Right cardiac atrium (tissue), 5 donors: ENCODE data around the gene EXOSC6. TPM values are rescaled to one million over a fixed set of nuclear protein-coding genes. Genes with fewer than 3 reads are reported as not detected.
"Not testable (repeated sequence)": the region's sequence is repeated elsewhere in the genome, so short reads cannot be mapped to it uniquely, and the experiment has no call there.

Experiments used
- ATAC-seq, 2 donors: fragments of 200-7000 bp; cut with Tn5 transposase; one replicate each; pipeline versions ENCODE4 v1.8.0 to v1.9.1; 2020; ENCODE audit warnings: moderate library complexity in 2 of 2, mild to moderate bottlenecking in 1 of 2
- DNase-seq, 3 donors: peaks; one replicate each; pipeline ENCODE4 v3.0.0-alpha.2; 2020
- H3K27ac ChIP-seq: one replicate; pipeline ENCODE4 v1.5.1; 2013; ENCODE audit warnings: mild to moderate bottlenecking, low read length, control low read depth, moderate library complexity
- H3K27me3 ChIP-seq: one replicate; pipeline ENCODE4 v1.6.1; 2013; ENCODE audit not compliant: control insufficient read depth, insufficient read depth
- H3K4me1 ChIP-seq: one replicate; pipeline ENCODE4 v1.6.1; 2013; ENCODE audit warnings: low read length; ENCODE audit not compliant: control insufficient read depth, insufficient read depth
- H3K4me3 ChIP-seq: one replicate; pipeline ENCODE4 v1.5.1; 2013; ENCODE audit warnings: low read length, control low read depth
- H3K9me3 ChIP-seq: one replicate; pipeline ENCODE4 v1.6.1; 2013; ENCODE audit warnings: low read length; ENCODE audit not compliant: control insufficient read depth
- WGBS: extraction: QIAGEN DNeasy Blood & Tissue Kit; methylation state at CpG from one replicate; pipeline ENCODE4 v1.1.7; 2013; 5-methylcytosine and 5-hydroxymethylcytosine counted together
- intact Hi-C, 4 donors: fragments of 100-400 bp; cut with DNase I; formaldehyde crosslinking; loops; one replicate each; pipeline versions ENCODE4 v1.11.0 to v1.14.0; 2022 to 2023
- long read RNA-seq, 4 donors: library from polyadenylated mRNA; unstranded; transcript quantifications; one replicate each; pipeline ENCODE4 v2.0.0, GENCODE V29; 2020 to 2021
- polyA plus RNA-seq: library from polyadenylated mRNA; stranded (reverse); fragments of 200-250 nt; gene quantifications from one replicate; pipeline ENCODE4 v1.2.3, GENCODE V29; 2013
- total RNA-seq, 4 donors: library from RNA; stranded (reverse); fragmentation: NEBNext Ultra II Directional; extraction: Animal tissue kit (Norgen Biotek cat#: 25700); gene quantifications; one replicate each; pipeline ENCODE4 v1.2.1, GENCODE V29; 2021
- donor health status: healthy with polysubstance abuse.
- donor health status: DM: no; HTN: yes; CAD: no.
- donor health status: DM: no; HTN: no; CAD: no.
- donor health status: DM: no; HTN: yes; CAD: no; lungs with severe emphysema.
- donor health status: DM: yes; HTN: yes; CAD: no.

Gene EXOSC6
- 10 to 100 TPM; 14.0 to 18.5 (median 16.1) TPM for total RNA-seq
- polyA plus RNA-seq: 8.7 TPM
- long read RNA-seq, donor 1, full-length matches to known transcripts: 63 of 63 reads
- long read RNA-seq, donor 1, partial matches to known transcripts: 0 of 63 reads
- long read RNA-seq, donor 1, other reads (novel, unspliced or antisense): 0 of 63 reads
- long read RNA-seq, donor 2, full-length matches to known transcripts: 13 of 14 reads
- long read RNA-seq, donor 2, partial matches to known transcripts: 0 of 14 reads
- long read RNA-seq, donor 2, other reads (novel, unspliced or antisense): 1 of 14 reads
- long read RNA-seq, donor 3, full-length matches to known transcripts: 5 of 5 reads
- long read RNA-seq, donor 3, partial matches to known transcripts: 0 of 5 reads
- long read RNA-seq, donor 3, other reads (novel, unspliced or antisense): 0 of 5 reads
- long read RNA-seq, donor 4, full-length matches to known transcripts: 14 of 14 reads
- long read RNA-seq, donor 4, partial matches to known transcripts: 0 of 14 reads
- long read RNA-seq, donor 4, other reads (novel, unspliced or antisense): 0 of 14 reads

DNA sequence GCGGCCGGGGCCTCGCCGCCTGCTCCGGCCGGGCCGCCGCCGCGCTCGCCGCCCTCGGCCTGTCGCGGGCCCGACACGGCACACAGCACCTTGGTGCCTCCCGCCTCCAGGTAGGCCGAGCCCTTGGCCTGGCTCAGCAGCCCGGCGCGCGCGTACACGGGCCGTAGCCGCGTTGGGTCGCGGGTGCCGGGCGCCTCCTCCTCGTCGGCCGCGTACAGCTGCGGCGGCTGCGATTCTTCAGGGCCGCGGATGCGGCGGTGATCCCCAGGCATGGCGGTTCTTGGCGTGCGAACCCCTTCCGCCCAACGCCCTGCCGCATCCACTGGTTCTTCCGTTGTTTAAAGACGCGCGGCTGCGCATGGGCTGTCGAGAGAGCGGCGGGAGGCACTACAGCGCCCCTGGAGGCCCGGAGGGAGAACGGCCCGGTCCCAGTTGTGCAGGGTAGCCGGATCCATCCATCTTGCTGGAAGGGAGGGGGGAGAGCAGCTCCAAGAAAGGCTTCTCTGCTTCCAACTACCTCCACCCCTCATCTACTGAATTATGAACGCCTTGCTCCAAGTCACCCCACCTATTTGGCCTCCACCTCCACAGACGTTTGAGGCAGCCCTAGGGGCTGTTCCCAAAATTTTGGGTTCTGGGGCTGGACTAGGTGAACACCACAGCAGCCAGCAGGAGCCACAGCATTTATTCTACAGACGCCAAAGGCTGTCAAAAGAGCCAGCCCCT, at the start of gene EXOSC6:
EXOSC6 (minus strand) TSS at position 312 of the 726 bp plus-strand sequence; CDS start at position 272, 40 bp downstream.
- intact Hi-C loops: no loop called here
- no peaks in the 10 kb centered on the region for H3K9me3 ChIP-seq
- no peaks in the 10 kb centered on the region for H3K27me3 ChIP-seq
- 2% methylated on average over 65 of the region's 65 CpGs for WGBS
- DNase-seq (peak; percentile 93 to 97 (median 96)), ATAC-seq (peak; percentile 96 to 97)
- peak within 1 kb of the TSS; percentile 89 for H3K27ac ChIP-seq
- H3K4me1 ChIP-seq: no peaks in the 10 kb centered on the region
- peak within 1 kb of the TSS; percentile 84 for H3K4me3 ChIP-seq

DNA sequence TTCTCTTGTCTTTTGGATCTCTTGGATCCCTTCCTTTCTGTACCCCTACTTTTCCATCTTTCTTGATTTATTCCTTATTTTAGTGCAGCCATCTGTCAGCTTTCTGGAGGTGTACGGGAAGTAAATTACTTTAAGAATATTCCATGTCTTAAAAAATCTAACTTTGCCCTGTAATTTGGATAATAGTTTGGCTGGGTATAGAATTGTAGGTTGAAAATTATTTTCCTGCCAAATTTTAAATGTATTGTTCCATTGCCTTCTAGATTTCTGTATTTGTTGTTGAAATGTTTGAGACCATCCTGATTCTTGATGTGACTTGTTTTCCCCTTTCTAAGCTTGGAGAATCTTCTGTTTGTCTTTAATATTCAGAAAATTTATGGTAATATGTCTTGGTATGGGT, 49.4 kb upstream of the EXOSC6 start:
- H3K9me3 ChIP-seq: no peaks in the 10 kb centered on the region
- no peak for DNase-seq
- ATAC-seq: no peak
- H3K27ac ChIP-seq: no peak overlapping the region
- intact Hi-C loops: no loop called here
- no peak overlapping the region for H3K4me3 ChIP-seq
- WGBS: 97% methylated on average over 1 of the region's 1 CpG
- no peaks in the 10 kb centered on the region for H3K4me1 ChIP-seq
- no peaks in the 10 kb centered on the region for H3K27me3 ChIP-seq

DNA sequence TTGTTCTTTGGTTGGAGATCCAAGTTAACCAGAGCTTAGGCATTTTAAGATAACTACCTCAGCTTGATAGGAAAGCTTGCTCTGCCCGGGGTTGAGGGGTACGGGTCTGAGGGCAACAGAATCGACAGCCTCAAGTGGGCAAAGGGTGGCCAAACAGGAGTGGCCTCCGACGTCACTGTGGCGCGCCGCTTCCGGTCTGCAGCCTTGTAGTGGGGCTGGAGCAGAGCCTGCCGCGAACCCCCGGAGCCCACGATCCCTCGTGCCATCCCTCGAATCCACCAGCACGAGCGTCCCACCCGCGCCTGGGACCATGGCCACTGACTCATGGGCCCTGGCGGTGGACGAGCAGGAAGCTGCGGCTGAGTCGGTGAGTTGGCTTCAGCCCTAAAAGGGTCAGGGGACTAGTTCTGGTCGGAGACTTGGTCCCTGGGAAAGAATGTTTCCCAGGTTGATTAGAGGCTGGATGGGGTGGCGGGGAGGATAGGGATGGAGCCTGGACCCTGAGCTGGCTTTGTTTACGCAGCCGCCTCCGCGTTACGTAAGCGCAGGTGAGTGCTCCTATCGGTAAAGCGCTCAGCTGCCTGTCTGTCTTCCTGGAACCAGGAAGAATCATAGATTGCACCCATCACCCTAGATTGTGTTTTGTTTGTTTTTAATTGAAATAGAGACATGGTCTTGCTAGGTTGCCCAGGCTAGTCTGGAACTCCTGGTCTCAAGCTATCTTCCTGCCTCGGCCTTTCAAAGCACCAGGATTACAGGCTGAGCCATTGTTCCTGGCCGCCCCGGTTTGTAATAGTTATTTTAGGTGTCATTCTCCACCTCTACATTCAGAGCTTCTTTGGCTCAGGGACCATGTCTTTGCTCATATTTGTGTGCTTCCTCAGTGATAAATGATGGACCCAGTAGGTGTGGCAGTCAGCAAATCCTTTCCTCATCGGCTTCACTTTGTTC, 47.5 kb upstream of the EXOSC6 start, which contains the start of gene DDX19B:
DDX19B (plus strand) TSS at position 199 of the 951 bp plus-strand sequence; CDS start at position 311, 112 bp downstream.
- intact Hi-C loops: no loop called here
- Histone ChIP-seq H3K4me3 (peak within 1 kb of the TSS; percentile 62), H3K27ac (peak within 1 kb of the TSS; percentile 82), H3K9me3 (no peaks in the 10 kb centered on the region), H3K4me1 (no peaks in the 10 kb centered on the region), H3K27me3 (no peaks in the 10 kb centered on the region)
- 1% methylated on average over 37 of the region's 37 CpGs for WGBS
- ATAC-seq (peak; percentile 95 to 96), DNase-seq (peak; percentile 86 to 94 (median 93))

DNA sequence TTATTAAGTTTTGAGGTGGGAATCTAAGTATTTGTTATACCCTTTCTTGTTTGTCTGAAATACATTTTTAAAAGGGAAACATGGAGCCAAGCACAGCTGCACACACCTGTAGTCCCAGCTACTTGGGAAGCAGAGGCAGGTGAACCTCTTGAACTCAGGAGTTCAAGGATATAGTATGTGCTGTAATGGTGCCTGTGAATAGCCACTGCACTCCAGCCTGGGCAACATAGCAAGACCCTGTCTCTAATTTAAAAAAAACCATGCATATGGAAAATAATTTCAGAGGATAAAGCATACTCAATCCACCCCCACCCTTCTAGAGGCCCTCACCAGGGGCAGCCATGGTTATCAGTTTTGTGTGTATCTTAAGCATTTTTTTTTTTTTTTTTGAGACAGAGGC, 43.9 kb upstream of the EXOSC6 start:
- H3K27me3 ChIP-seq: no peaks in the 10 kb centered on the region
- ATAC-seq (no peak), DNase-seq (no peak)
- no peak overlapping the region for H3K4me3 ChIP-seq
- no peaks in the 10 kb centered on the region for H3K4me1 ChIP-seq
- H3K9me3 ChIP-seq: no peaks in the 10 kb centered on the region
- H3K27ac ChIP-seq: no peak overlapping the region
- intact Hi-C loops: no loop called here

DNA sequence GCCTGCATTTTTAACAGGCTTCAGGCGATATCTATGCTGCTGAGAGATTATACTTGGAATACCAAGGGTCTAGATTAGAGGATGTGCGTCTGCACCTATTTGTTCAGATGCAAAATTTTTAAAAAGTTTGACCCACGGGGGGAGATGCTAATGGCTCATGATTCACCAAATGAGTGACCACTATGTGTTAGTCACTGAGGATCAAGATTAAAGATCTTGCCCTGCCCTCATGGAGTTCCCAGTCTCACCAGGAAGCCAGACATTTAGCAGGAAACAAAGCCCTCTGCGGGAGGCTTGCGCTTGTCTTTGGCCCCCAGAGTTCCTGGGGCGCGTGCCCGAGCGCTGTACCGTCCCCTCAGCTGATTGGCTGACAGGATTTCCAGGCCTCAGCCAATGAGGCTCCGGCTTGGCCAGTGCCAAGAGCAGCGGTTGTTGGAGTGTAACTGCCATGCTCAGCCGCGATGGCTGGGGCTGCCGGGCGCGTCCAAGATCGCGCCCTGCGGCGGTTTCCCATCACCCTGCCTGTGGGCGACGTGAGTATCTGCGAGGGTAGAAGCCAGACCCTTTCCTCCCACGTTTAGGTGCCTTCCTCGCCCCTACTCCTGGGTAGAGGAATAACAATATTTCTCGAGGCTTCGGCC, 42.8 kb upstream of the EXOSC6 start:
- no peak overlapping the region for H3K4me3 ChIP-seq
- no peaks in the 10 kb centered on the region for H3K4me1 ChIP-seq
- H3K27ac ChIP-seq: no peak overlapping the region
- intact Hi-C loops: no loop called here
- 90% methylated on average over 28 of the region's 28 CpGs for WGBS
- ATAC-seq (no peak), DNase-seq (peak in 1 of 3 donors; percentile 54)
- no peaks in the 10 kb centered on the region for H3K27me3 ChIP-seq
- no peaks in the 10 kb centered on the region for H3K9me3 ChIP-seq

DNA sequence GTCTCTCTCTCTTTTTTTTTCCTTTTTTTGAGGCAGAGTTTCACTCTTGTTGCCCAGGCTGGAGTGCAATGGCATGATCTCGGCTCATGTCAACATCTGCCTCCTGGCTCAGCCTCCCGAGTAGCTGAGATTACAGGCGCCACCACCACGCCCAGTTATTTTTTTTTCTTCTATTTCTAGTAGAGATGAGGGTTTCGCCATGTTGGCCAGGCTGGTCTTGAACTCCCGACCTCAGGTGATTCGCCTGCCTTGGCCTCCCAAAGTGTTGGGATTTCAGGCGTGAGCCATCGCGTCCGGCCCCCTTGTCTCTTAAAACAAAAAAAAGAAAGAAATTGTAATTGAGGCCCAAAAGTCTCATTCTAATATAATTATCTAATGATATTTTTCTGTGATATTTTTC, 40.4 kb upstream of the EXOSC6 start:
- ATAC-seq, DNase-seq, H3K27ac ChIP-seq, H3K4me3 ChIP-seq, intact Hi-C loops, H3K9me3 ChIP-seq, H3K27me3 ChIP-seq, H3K4me1 ChIP-seq: not testable (repeated sequence)
- 95% methylated on average over 11 of the region's 11 CpGs for WGBS

DNA sequence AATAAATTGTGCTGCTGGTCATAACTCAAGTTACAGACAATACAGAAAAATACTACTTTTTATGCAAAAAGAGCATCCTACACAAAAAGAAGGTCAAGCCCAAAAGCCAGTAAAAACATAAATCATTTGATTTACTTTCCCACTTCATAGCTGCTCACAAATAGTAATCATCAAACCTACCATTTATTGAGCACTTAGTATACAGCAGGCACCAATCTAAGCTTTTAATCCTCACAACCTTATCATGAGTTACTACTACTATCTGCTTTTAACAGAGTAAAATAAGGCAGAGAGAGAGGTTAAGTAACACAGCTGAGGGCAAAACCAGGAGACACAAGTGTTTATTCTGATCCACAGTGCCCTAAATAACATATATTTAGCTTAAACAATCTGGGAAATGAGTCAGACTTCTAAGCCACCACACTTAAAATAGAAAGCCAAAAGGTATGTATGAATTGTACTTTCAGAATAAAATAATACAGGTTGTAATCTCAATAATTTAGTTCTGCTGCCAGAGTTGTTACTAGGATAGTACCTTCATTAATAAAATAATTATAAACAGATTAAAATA, 39.3 kb upstream of the EXOSC6 start:
- intact Hi-C loops: no loop called here
- Histone ChIP-seq H3K27ac (no peak overlapping the region), H3K27me3 (no peaks in the 10 kb centered on the region), H3K9me3 (no peaks in the 10 kb centered on the region), H3K4me1 (no peaks in the 10 kb centered on the region), H3K4me3 (no peak overlapping the region)
- DNase-seq (no peak), ATAC-seq (no peak)

DNA sequence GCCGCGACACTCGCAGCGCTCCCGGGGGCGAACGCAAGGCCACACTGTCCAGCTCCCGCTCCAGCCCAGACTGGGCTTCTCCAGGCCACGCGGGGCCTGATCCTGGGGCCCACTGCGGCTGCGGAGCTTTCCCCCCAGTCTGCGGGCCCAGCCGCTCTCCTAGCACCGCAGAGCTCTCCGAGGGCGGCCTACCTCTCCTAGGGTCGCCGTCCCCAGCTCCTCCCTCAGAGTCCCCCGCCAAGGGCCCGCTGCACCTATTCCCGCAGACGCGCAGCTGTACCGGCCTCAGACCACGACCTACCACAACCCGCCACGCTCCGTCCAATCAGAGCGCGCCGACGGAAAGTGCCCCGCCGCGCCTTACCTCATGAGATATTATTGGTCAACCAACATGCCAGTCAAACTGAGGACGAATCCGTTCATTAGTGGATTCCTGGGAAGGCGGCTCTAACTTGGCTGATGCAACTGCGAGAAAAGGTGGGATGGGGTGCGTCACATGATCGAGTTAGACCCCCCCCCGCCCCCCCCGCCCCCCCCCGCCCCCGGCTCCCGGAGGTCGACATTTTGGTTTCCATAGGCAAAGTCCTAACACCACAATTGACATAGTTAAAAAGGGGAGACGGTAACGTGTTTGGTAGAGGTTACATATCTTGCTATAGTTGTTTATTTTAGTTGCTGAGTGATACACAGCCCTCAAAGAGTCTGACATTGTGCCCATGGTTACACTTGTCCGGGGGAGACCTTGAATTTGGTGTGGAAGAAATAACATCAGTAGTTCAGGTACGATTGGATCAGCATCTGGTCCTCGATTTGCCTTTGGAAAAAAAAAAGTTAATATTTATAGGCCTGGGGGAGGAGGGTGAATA, 37.7 kb upstream of the EXOSC6 start, which contains the start of gene AARS1:
AARS1 (minus strand) TSS at position 278 of the 866 bp plus-strand sequence. CDS start 6,743 bp downstream, outside the sequence.
- ATAC-seq (peak; percentile 99 to 100), DNase-seq (peak; percentile 96 to 98 (median 97))
- Histone ChIP-seq H3K4me1 (no peaks in the 10 kb centered on the region), H3K27me3 (no peaks in the 10 kb centered on the region), H3K4me3 (peak within 1 kb of the TSS; percentile 77), H3K27ac (peak within 1 kb of the TSS; percentile 92), H3K9me3 (no peaks in the 10 kb centered on the region)
- intact Hi-C loops: no loop called here
- WGBS: 2% methylated on average over 53 of the region's 53 CpGs

DNA sequence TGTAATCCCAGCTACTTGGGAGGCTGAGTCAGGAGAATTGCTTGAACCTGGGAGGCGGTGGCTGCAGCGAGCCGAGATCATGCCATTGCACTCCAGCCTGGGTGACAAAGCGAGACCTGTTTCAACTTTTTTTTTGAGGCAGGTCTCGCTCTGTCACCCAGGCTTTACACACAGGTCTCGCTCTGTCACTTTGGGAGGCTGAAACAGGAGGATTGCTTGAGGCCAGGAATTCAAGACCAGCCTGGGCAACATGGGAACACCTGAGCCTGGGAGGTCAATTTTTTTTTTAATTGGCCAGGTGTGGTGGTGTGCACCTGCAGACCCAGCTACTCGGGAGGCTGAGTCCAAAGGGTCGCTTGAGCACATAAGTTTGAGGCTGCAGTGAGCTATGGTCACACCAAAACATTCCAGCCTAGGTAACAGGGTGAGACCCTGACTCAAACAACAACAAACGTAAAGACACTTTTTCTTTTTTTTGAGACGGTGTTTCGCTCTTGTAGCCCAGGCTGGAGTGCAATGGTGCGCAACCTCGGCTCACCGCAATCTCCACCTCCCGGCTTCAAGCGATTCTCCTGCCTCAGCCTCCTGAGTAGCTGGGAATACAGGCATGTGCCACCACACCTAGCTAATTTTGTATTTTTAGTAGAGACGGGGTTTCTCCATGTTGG, 35.7 kb upstream of the EXOSC6 start:
- ATAC-seq: not testable (repeated sequence)

More for the DNA sequence above, 35.7 kb upstream of the EXOSC6 start:
- H3K4me3 ChIP-seq, intact Hi-C loops, H3K9me3 ChIP-seq, H3K4me1 ChIP-seq, H3K27me3 ChIP-seq, H3K27ac ChIP-seq: not testable (repeated sequence)
- DNase-seq: peak in 1 of 3 donors; percentile 53
- 97% methylated on average over 17 of the region's 17 CpGs for WGBS
